Left colon (tissue), 2 donors: ENCODE results near the gene GPNMB. TPM values are rescaled to one million over a fixed set of nuclear protein-coding genes. Genes with fewer than 3 reads are reported as not detected.
A peak's percentile ranks its signal among the peaks of the same experiment; 100 is the strongest.
"Not testable (repeated sequence)": the region's sequence is repeated elsewhere in the genome, so short reads cannot be mapped to it uniquely, and the experiment has no call there.

Experiments
- ATAC-seq: fragments of 200-7000 bp; cut with Tn5 transposase; one replicate; pipeline ENCODE4 v1.9.1; 2020; ENCODE audit warnings: mild to moderate bottlenecking, moderate library complexity
- DNase-seq, 2 donors: peaks; one replicate each; pipeline ENCODE4 v3.0.0-alpha.2; 2020
- intact Hi-C, 2 donors: fragments of 100-400 bp; cut with DNase I in 1 of 2; cut with micrococcal nuclease in 1 of 2; formaldehyde crosslinking; loops; one replicate each; pipeline versions ENCODE4 v1.11.2 to v1.14.0; 2022; cut with DNase I, micrococcal nuclease
- total RNA-seq, 2 donors: library from RNA; stranded (reverse); fragmentation: NEBNext Ultra II Directional; extraction: Animal tissue kit (Norgen Biotek cat#: 25700); gene quantifications; one replicate each; pipeline ENCODE4 v1.2.1, GENCODE V29; 2021
- donor health status: DM: no; HTN: no; CAD: no.
- donor health status: DM: yes; HTN: yes; CAD: no.

GPNMB gene
- total RNA-seq, 2 donors from 2014 or later = 15.0 to 67.8 TPM

- DNase-seq, ATAC-seq, intact Hi-C loops: not testable (repeated sequence)
These were observed 22.2 kb upstream of the GPNMB start for GRCh38 chr7:23224364-23224763.

- intact Hi-C loops = no loop called here
- ATAC-seq = no peak
- DNase-seq = no peak
These were observed 19.6 kb upstream of the GPNMB start for GRCh38 chr7:23226844-23227450.

GRCh38 chr7:23228412-23228811 lies 18.2 kb upstream of the GPNMB start:
- DNase-seq = no peak
- ATAC-seq = no peak
- intact Hi-C loops = no loop called here

- ATAC-seq = no peak
- DNase-seq = no peak
- intact Hi-C loops = no loop called here
These were observed 15.9 kb upstream of the GPNMB start for GRCh38 chr7:23230641-23231101.

- ATAC-seq (no peak), DNase-seq (no peak)
- intact Hi-C loops = no loop called here
These were observed 13.6 kb upstream of the GPNMB start for GRCh38 chr7:23232966-23233365.

- intact Hi-C loops = no loop called here
- no peak for DNase-seq
- no peak for ATAC-seq
These were observed 11.8 kb upstream of the GPNMB start for GRCh38 chr7:23234569-23235296.

- intact Hi-C loops = no loop called here
- ATAC-seq = no peak
- no peak for DNase-seq
These were observed 10.8 kb upstream of the GPNMB start for GRCh38 chr7:23235813-23236221.

GRCh38 chr7:23237000-23237399 lies 9.6 kb upstream of the GPNMB start:
- ATAC-seq (no peak), DNase-seq (no peak)
- intact Hi-C loops = no loop called here

- no peak for DNase-seq
- no peak for ATAC-seq
- intact Hi-C loops = no loop called here
These were observed 7.5 kb upstream of the GPNMB start for GRCh38 chr7:23238983-23239652.

GRCh38 chr7:23239698-23240097 lies 6.9 kb upstream of the GPNMB start:
- ATAC-seq (no peak), DNase-seq (no peak)
- intact Hi-C loops = no loop called here

GRCh38 chr7:23242321-23242720 lies 4.3 kb upstream of the GPNMB start:
- ATAC-seq = no peak
- DNase-seq = no peak
- intact Hi-C loops = no loop called here

- intact Hi-C loops = no loop called here
- ATAC-seq (no peak), DNase-seq (no peak)
These were observed 3.6 kb upstream of the GPNMB start for GRCh38 chr7:23242935-23243334.

GRCh38 chr7:23247046-23247602 lies 549 bp downstream of the GPNMB start:
- DNase-seq (no peak), ATAC-seq (no peak)
- intact Hi-C loops = no loop called here

GRCh38 chr7:23247603-23248335 lies 1.2 kb downstream of the GPNMB start:
- intact Hi-C loops = no loop called here

GRCh38 chr7:23249486-23249885 lies 2.9 kb downstream of the GPNMB start:
- DNase-seq = no peak
- intact Hi-C loops = no loop called here
- no peak for ATAC-seq

More at GRCh38 chr7:23247603-23248335, 1.2 kb downstream of the GPNMB start:
- ATAC-seq (no peak), DNase-seq (peak; percentile 21 to 28)

- intact Hi-C loops = no loop called here
- ATAC-seq (no peak), DNase-seq (no peak)
These were observed 7.6 kb downstream of the GPNMB start for GRCh38 chr7:23254051-23254681.

- ATAC-seq (no peak), DNase-seq (no peak)
- intact Hi-C loops = no loop called here
These were observed 10.2 kb downstream of the GPNMB start for GRCh38 chr7:23256731-23257130.

GRCh38 chr7:23260371-23260770 lies 13.8 kb downstream of the GPNMB start:
- DNase-seq (no peak), ATAC-seq (no peak)
- intact Hi-C loops = no loop called here
